Sigmoid colon (tissue), 7 donors: ENCODE measurements around the gene SPRR1B. TPM values are rescaled to one million over a fixed set of nuclear protein-coding genes. Genes with fewer than 3 reads are reported as not detected.

Experiments
- DNase-seq: peaks from one replicate; pipeline ENCODE4 v3.0.0-alpha.2; 2019
- H3K27ac ChIP-seq, 4 donors: fragments of 200-600 bp; sonication (generic); one replicate each; pipeline ENCODE4 v1.5.1; 2016 to 2019; ENCODE audit warnings: mild to moderate bottlenecking in 1 of 4
- H3K27me3 ChIP-seq, 3 donors: fragments of 200-600 bp; sonication (generic); one replicate each; pipeline ENCODE4 v1.5.1; 2019; ENCODE audit warnings: mild to moderate bottlenecking in 1 of 3
- H3K36me3 ChIP-seq, 4 donors: fragments of 200-600 bp; sonication (generic); one replicate each; pipeline ENCODE4 v1.5.1; 2016 to 2019
- H3K4me1 ChIP-seq, 4 donors: fragments of 200-600 bp; sonication (generic); one replicate each; pipeline ENCODE4 v1.5.1; 2017 to 2019
- H3K4me3 ChIP-seq, 4 donors: fragments of 200-600 bp; sonication (generic); one replicate each; pipeline ENCODE4 v1.5.1; 2017 to 2019; ENCODE audit warnings: mild to moderate bottlenecking in 2 of 4, moderate library complexity in 1 of 4
- H3K9me3 ChIP-seq, 4 donors: fragments of 200-600 bp in 3 of 4; sonication (generic) in 3 of 4; one replicate each; pipeline versions ENCODE4 v1.5.1 to v1.6.1; 2013 to 2019
- EP300 ChIP-seq, 4 donors: sonication (generic); formaldehyde crosslinking; IDR thresholded peaks; one replicate each; pipeline ENCODE4 v1.6.1; 2017; ENCODE audit warnings: antibody characterized with exemption in 4 of 4
- POLR2A ChIP-seq, 2 donors: fragments of 450-650 bp; IDR thresholded peaks; one replicate each; pipeline ENCODE4 v1.6.1; 2016; ENCODE audit warnings: antibody characterized with exemption in 2 of 2, mild to moderate bottlenecking in 2 of 2, moderate library complexity in 2 of 2
- POLR2AphosphoS5 ChIP-seq, 4 donors: sonication (generic); formaldehyde crosslinking; IDR thresholded peaks; one replicate each; pipeline ENCODE4 v1.6.1; 2017; ENCODE audit warnings: antibody characterized with exemption in 4 of 4
- WGBS, 2 donors: extraction: QIAGEN DNeasy Blood & Tissue Kit; methylation state at CpG; one replicate each; pipeline ENCODE4 v1.1.7; 2013; 5-methylcytosine and 5-hydroxymethylcytosine counted together
- intact Hi-C: fragments of 100-400 bp; cut with DNase I; formaldehyde crosslinking; loops from one replicate; pipeline ENCODE4 v1.15.1; 2023
- polyA plus RNA-seq, 3 donors: library from polyadenylated mRNA; stranded (reverse); fragments of 200-250 nt; gene quantifications; one replicate each; pipeline ENCODE4 v1.2.3, GENCODE V29; 2013
- total RNA-seq, 4 donors: library from RNA; depleted of rRNA; stranded (reverse); fragments of >200 nt; gene quantifications; one replicate each; pipeline ENCODE4 v1.1.0, GENCODE V29; 2016
- TF ChIP-seq, protein P1 (sequence below), 4 experiments: fragments of 450-650 bp in 3 of 4; fragments of 200-600 bp in 1 of 4; IDR thresholded peaks; one replicate each; pipeline ENCODE4 v1.5.1; 2016 to 2019; ENCODE audit warnings: antibody characterized with exemption in 4 of 4, mild to moderate bottlenecking in 3 of 4, moderate library complexity in 2 of 4
- donor health status: healthy with polysubstance abuse.
- donor health status: Bipolar disorder and iron deficiency.
- donor health status: healthy.

SPRR1B gene
- total and polyA plus RNA-seq, 7 donors: 0.19 to 3.0 TPM; not detected in 5

- Histone ChIP-seq H3K36me3 (no peaks in the 10 kb centered on the region), H3K9me3 (no peaks in the 10 kb centered on the region), H3K4me3 (no peak overlapping the region), H3K27ac (no peak overlapping the region), H3K4me1 (no peaks in the 10 kb centered on the region), H3K27me3 (no peaks in the 10 kb centered on the region)
- TF ChIP-seq POLR2A (IDR thresholded peaks at IDR 0.05) (no peak), EP300 (IDR thresholded peaks at IDR 0.05) (no peak), POLR2AphosphoS5 (IDR thresholded peaks at IDR 0.05) (no peak)
- TF ChIP-seq, protein P1, sequence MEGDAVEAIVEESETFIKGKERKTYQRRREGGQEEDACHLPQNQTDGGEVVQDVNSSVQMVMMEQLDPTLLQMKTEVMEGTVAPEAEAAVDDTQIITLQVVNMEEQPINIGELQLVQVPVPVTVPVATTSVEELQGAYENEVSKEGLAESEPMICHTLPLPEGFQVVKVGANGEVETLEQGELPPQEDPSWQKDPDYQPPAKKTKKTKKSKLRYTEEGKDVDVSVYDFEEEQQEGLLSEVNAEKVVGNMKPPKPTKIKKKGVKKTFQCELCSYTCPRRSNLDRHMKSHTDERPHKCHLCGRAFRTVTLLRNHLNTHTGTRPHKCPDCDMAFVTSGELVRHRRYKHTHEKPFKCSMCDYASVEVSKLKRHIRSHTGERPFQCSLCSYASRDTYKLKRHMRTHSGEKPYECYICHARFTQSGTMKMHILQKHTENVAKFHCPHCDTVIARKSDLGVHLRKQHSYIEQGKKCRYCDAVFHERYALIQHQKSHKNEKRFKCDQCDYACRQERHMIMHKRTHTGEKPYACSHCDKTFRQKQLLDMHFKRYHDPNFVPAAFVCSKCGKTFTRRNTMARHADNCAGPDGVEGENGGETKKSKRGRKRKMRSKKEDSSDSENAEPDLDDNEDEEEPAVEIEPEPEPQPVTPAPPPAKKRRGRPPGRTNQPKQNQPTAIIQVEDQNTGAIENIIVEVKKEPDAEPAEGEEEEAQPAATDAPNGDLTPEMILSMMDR (IDR thresholded peaks at IDR 0.05): no peak
- intact Hi-C loops: no loop called here
- DNase-seq: no peak
- 86 to 89% methylated on average over 1 of the region's 1 CpG for WGBS, 2 donors
Measured at GRCh38 chr1:153024413-153024812, 6.6 kb upstream of the SPRR1B start.

GRCh38 chr1:153025797-153026196, 5.2 kb upstream of the SPRR1B start:
- Histone ChIP-seq H3K27me3 (no peaks in the 10 kb centered on the region), H3K4me1 (no peaks in the 10 kb centered on the region), H3K27ac (no peak overlapping the region), H3K36me3 (no peaks in the 10 kb centered on the region), H3K9me3 (no peaks in the 10 kb centered on the region), H3K4me3 (no peak overlapping the region)
- TF ChIP-seq EP300 (IDR thresholded peaks at IDR 0.05) (no peak), POLR2AphosphoS5 (IDR thresholded peaks at IDR 0.05) (no peak), POLR2A (IDR thresholded peaks at IDR 0.05) (no peak)
- TF ChIP-seq, protein P1 (IDR thresholded peaks at IDR 0.05): no peak
- intact Hi-C loops: no loop called here
- WGBS, 2 donors: 80% methylated on average over 1 of the region's 1 CpG
- no peak for DNase-seq

GRCh38 chr1:153028766-153029165, 2.2 kb upstream of the SPRR1B start:
- no peak overlapping the region for H3K4me3 ChIP-seq
- TF ChIP-seq, protein P1 (IDR thresholded peaks at IDR 0.05): no peak
- no peaks in the 10 kb centered on the region for H3K4me1 ChIP-seq
- WGBS, 2 donors: 65 to 68% methylated on average over 1 of the region's 1 CpG
- H3K36me3 ChIP-seq: no peaks in the 10 kb centered on the region
- H3K27ac ChIP-seq: no peak overlapping the region
- H3K27me3 ChIP-seq: no peaks in the 10 kb centered on the region
- H3K9me3 ChIP-seq: no peaks in the 10 kb centered on the region
- intact Hi-C loops: no loop called here
- no peak for DNase-seq

GRCh38 chr1:153032073-153032472, 1.1 kb downstream of the SPRR1B start:
- intact Hi-C loops: no loop called here
- Histone ChIP-seq H3K27ac (no peak overlapping the region), H3K27me3 (no peaks in the 10 kb centered on the region), H3K4me1 (no peaks in the 10 kb centered on the region), H3K9me3 (no peaks in the 10 kb centered on the region), H3K4me3 (no peak overlapping the region), H3K36me3 (no peaks in the 10 kb centered on the region)
- no peak for TF ChIP-seq POLR2AphosphoS5 (IDR thresholded peaks at IDR 0.05)
- no peak for DNase-seq

DNA sequence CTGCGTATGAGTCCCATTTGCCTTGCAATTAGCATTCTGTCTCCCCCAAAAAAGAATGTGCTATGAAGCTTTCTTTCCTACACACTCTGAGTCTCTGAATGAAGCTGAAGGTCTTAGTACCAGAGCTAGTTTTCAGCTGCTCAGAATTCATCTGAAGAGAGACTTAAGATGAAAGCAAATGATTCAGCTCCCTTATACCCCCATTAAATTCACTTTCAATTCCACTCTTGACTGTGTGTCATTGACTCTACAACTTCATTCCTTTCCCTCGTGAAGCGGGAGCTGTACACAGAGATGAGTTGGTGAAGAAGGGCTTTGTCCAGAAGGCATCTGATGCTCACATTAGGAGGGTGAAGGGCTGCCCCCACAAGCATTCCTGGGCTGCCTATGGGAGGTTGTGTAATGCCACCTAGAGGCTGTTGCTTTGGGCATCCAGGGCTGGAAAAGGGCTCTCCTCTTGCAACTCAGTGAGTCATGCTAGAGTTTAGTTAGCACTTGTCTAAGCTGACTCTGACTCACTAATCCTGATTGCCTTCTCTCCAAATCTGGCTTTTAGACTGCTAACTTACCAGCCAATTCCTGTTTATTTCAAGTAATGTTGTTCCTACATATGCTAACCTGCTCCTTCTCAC, 1.8 kb downstream of the SPRR1B start:
- 54% methylated on average over 3 of the region's 3 CpGs for WGBS, 2 donors
- TF ChIP-seq, protein P1 (IDR thresholded peaks at IDR 0.05): no peak
- TF ChIP-seq EP300 (IDR thresholded peaks at IDR 0.05) (no peak), POLR2A (IDR thresholded peaks at IDR 0.05) (no peak), POLR2AphosphoS5 (IDR thresholded peaks at IDR 0.05) (no peak)
- no peak for DNase-seq
- no peak overlapping the region for H3K4me3 ChIP-seq
- H3K36me3 ChIP-seq: no peaks in the 10 kb centered on the region
- no peaks in the 10 kb centered on the region for H3K4me1 ChIP-seq
- H3K27ac ChIP-seq: no peak overlapping the region
- no peaks in the 10 kb centered on the region for H3K9me3 ChIP-seq
- no peaks in the 10 kb centered on the region for H3K27me3 ChIP-seq
- intact Hi-C loops: no loop called here
